Endometrial microvascular endothelial cells (primary cell): Measurements from ENCODE around the gene LMO7. TPM values are rescaled to one million over a fixed set of nuclear protein-coding genes. Genes with fewer than 3 reads are reported as not detected.
"Not testable (repeated sequence)": the region's sequence is repeated elsewhere in the genome, so short reads cannot be mapped to it uniquely, and the experiment has no call there.

ENCODE experiments used
- in situ Hi-C: cut with HindIII; loops from 2 replicates; pipeline ENCODE4 v1.10.0; 2017; ENCODE audit warnings: low sequenced_read_pairs, low pct_unique_long_range_greater_than_20kb; ENCODE audit errors: inconsistent ontology term
- total RNA-seq: library from RNA; depleted of rRNA; stranded (reverse); fragments of >200 nt; gene quantifications from one replicate; pipeline ENCODE4 v1.2.3, GENCODE V29; 2015; ENCODE audit errors: inconsistent ontology term

LMO7 gene
- total RNA-seq, 1 donor from 2014 or later = 8.6 TPM

GRCh38 chr13:75643182-75643581 is 7.1 kb downstream of the LMO7 start:
- in situ Hi-C loops = no loop called here

- in situ Hi-C loops = no loop called here
These were observed 7.6 kb downstream of the LMO7 start for GRCh38 chr13:75643693-75644092.

GRCh38 chr13:75645141-75645540 is 9.0 kb downstream of the LMO7 start:
- in situ Hi-C loops = no loop called here

GRCh38 chr13:75647126-75647784 is 11.1 kb downstream of the LMO7 start:
- in situ Hi-C loops = no loop called here

GRCh38 chr13:75648446-75648845 is 12.3 kb downstream of the LMO7 start:
- in situ Hi-C loops = no loop called here

- in situ Hi-C loops = no loop called here
These were observed 14.9 kb downstream of the LMO7 start for GRCh38 chr13:75651013-75651412.

- in situ Hi-C loops = no loop called here
These were observed 16.6 kb downstream of the LMO7 start for GRCh38 chr13:75652726-75653125.

- in situ Hi-C loops = no loop called here
These were observed 20.4 kb downstream of the LMO7 start for GRCh38 chr13:75656425-75656989.

GRCh38 chr13:75657111-75657510 is 21.0 kb downstream of the LMO7 start:
- in situ Hi-C loops = no loop called here

- in situ Hi-C loops = no loop called here
These were observed 24.6 kb downstream of the LMO7 start for GRCh38 chr13:75660694-75661093.

- in situ Hi-C loops = no loop called here
These were observed 25.3 kb downstream of the LMO7 start for GRCh38 chr13:75661443-75661842.

- in situ Hi-C loops = no loop called here
These were observed 30.7 kb downstream of the LMO7 start for GRCh38 chr13:75666646-75667351.

GRCh38 chr13:75669706-75670105 is 33.6 kb downstream of the LMO7 start:
- in situ Hi-C loops = no loop called here

GRCh38 chr13:75670496-75670895 is 34.4 kb downstream of the LMO7 start:
- in situ Hi-C loops = no loop called here

- in situ Hi-C loops = no loop called here
These were observed 39.3 kb downstream of the LMO7 start for GRCh38 chr13:75675421-75675820.

GRCh38 chr13:75679459-75679858 is 43.3 kb downstream of the LMO7 start:
- in situ Hi-C loops = no loop called here

GRCh38 chr13:75680251-75680650 is 44.1 kb downstream of the LMO7 start:
- in situ Hi-C loops = not testable (repeated sequence)

GRCh38 chr13:75682326-75682725 is 46.2 kb downstream of the LMO7 start:
- in situ Hi-C loops = no loop called here

GRCh38 chr13:75685239-75685697 is 49.1 kb downstream of the LMO7 start:
- in situ Hi-C loops = no loop called here

- in situ Hi-C loops = no loop called here
These were observed 51.1 kb downstream of the LMO7 start for GRCh38 chr13:75687150-75687763.
